Spinal cord (tissue), 10 donors: Measurements from ENCODE around the gene RETSAT. TPM values are rescaled to one million over a fixed set of nuclear protein-coding genes. Genes with fewer than 3 reads are reported as not detected.

ENCODE experiments used
- DNase-seq, 6 donors: peaks; one replicate each; pipeline versions ENCODE4 v3.0.0 to v3.0.0-alpha.2; 2013 to 2015; ENCODE audit warnings: low spot score in 6 of 6, low read depth in 4 of 6
- H3K27ac ChIP-seq: one replicate; pipeline ENCODE4 v1.5.1; 2013; ENCODE audit warnings: low read depth, low read length, control low read depth
- H3K27me3 ChIP-seq: one replicate; pipeline ENCODE4 v1.6.1; 2013; ENCODE audit warnings: low read length; ENCODE audit not compliant: control insufficient read depth, insufficient read depth
- H3K36me3 ChIP-seq: one replicate; pipeline ENCODE4 v1.6.1; 2013; ENCODE audit warnings: low read length; ENCODE audit not compliant: control insufficient read depth, insufficient read depth
- H3K4me1 ChIP-seq: one replicate; pipeline ENCODE4 v1.6.1; 2013; ENCODE audit warnings: low read length; ENCODE audit not compliant: control insufficient read depth, insufficient read depth
- H3K4me3 ChIP-seq: one replicate; pipeline ENCODE4 v1.5.1; 2013; ENCODE audit warnings: low read depth, low read length, control low read depth
- H3K9me3 ChIP-seq: one replicate; pipeline ENCODE4 v1.6.1; 2013; ENCODE audit warnings: low read length; ENCODE audit not compliant: control insufficient read depth, insufficient read depth
- WGBS: methylation state at CpG from one replicate; pipeline ENCODE4 v1.1.5; 2013; ENCODE audit warnings: missing lambda C conversion rate; ENCODE audit not compliant: insufficient coverage; 5-methylcytosine and 5-hydroxymethylcytosine counted together
- long read RNA-seq, 4 donors: transcript quantifications; one replicate each; lab custom pipeline, GENCODE V29; 2026
- polyA plus RNA-seq, 2 donors: library from polyadenylated mRNA; unstranded; fragments of 120-200 nt; gene quantifications; one replicate each; pipeline ENCODE4 v1.2.1, GENCODE V29; 2013; ENCODE audit not compliant: insufficient read length in 2 of 2
- total RNA-seq, 2 donors: library from RNA; depleted of rRNA in 1 of 2; stranded (reverse); fragments of 120-200 nt in 1 of 2; fragments of >200 nt in 1 of 2; gene quantifications; one replicate each; pipeline versions ENCODE4 v1.2.3 to v1.2.4, GENCODE V29; 2013 to 2014
- donor health status: healthy.

RETSAT gene
- total RNA-seq (10 to 100 TPM; 30.6 to 32.8 TPM), polyA plus RNA-seq (10 to 100 TPM; 30.9 to 36.4 TPM)
- long read RNA-seq, donor 1, partial matches to known transcripts: 0 of 4 reads
- long read RNA-seq, donor 1, other reads (novel, unspliced or antisense): 0 of 4 reads
- long read RNA-seq, donor 2, partial matches to known transcripts: 0 of 3 reads
- long read RNA-seq, donor 2, other reads (novel, unspliced or antisense): 0 of 3 reads
- long read RNA-seq, donor 3, partial matches to known transcripts: 0 of 1 reads
- long read RNA-seq, donor 3, other reads (novel, unspliced or antisense): 0 of 1 reads
- long read RNA-seq, donor 4, partial matches to known transcripts: 0 of 3 reads
- long read RNA-seq, donor 4, other reads (novel, unspliced or antisense): 0 of 3 reads

- DNase-seq: peak; percentile 96 to 100 (median 99)
- Histone ChIP-seq H3K27ac (peak within 1 kb of the TSS; percentile 54), H3K27me3 (no peaks in the 10 kb centered on the region), H3K36me3 (peaks cover 26% of the 10 kb centered on the region), H3K9me3 (no peaks in the 10 kb centered on the region), H3K4me3 (peak within 1 kb of the TSS; percentile 77), H3K4me1 (peaks cover 20% of the 10 kb centered on the region)
- 1% methylated on average over 42 of the region's 42 CpGs for WGBS
These were observed at the start of gene RETSAT, which contains the start of gene ELMOD3 for GRCh38 chr2:85354286-85355072. Gene RETSAT (minus strand): TSS chr2:85354528. CDS start chr2:85354507, 21 bp downstream. Gene ELMOD3 (plus strand): TSS chr2:85354769. CDS start chr2:85357199, 2,430 bp downstream.

- no peaks in the 10 kb centered on the region for H3K9me3 ChIP-seq
- 94% methylated on average over 6 of the region's 8 CpGs for WGBS
- peak in 1 of 6 donors; percentile 0 for DNase-seq
- H3K27me3 ChIP-seq: no peaks in the 10 kb centered on the region
- H3K4me1 ChIP-seq: peaks cover 29% of the 10 kb centered on the region
- no peak overlapping the region for H3K4me3 ChIP-seq
- no peak overlapping the region for H3K27ac ChIP-seq
- H3K36me3 ChIP-seq: peaks cover 11% of the 10 kb centered on the region
These were observed 47.5 kb upstream of the RETSAT start for GRCh38 chr2:85401844-85402243.

- no peak overlapping the region for H3K27ac ChIP-seq
- no peaks in the 10 kb centered on the region for H3K9me3 ChIP-seq
- peaks cover 33% of the 10 kb centered on the region for H3K4me1 ChIP-seq
- no peak overlapping the region for H3K4me3 ChIP-seq
- peak in 1 of 6 donors; percentile 0 for DNase-seq
- no peaks in the 10 kb centered on the region for H3K27me3 ChIP-seq
- peaks cover 11% of the 10 kb centered on the region for H3K36me3 ChIP-seq
- WGBS: 86% methylated on average over 7 of the region's 7 CpGs
These were observed 47.1 kb upstream of the RETSAT start for GRCh38 chr2:85401464-85401805.

DNA sequence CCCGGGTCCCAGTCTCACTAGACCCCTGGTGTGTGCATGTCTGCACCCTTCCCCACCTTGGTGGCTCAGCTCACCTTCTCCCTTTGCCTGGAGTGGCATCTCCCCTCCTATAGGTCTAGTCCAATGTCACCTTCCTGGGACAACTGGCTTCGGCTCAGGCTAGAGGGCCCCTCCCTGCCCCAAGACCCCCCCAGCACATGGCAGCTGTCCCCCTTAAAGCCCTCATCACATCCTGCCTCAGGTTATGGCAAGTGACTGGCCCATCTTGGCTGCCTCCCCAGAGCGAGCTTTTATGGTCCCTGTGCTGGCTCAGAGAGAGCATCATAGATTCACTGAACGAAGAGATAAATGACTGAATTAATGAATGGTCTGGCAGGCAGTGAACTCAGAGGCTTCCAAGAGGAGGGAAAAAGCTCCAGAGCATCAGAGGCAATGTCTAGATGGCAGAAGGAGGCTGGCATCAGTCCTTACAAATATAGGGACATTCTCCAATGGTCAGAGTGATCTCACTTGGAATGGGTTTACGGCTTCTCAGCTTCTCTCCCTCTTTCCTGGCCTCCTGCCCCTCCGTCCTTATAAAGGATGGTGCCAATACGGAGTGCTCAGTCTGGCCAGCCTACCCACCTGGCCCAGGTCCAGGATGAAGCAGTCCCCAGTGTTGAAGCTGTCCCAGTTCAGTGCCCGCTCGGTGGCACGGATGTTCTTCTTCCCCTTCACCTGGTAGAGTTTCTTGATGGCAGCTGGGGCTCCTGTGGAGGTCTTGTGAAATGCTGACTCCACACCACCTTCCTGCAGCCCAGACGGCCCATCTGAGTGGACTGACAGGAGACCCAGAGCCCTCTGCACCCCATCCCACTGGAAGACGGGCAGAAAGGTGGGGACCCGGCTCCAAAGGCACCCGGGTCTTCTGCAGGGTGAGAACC is 46.5 kb upstream of the RETSAT start:
- Histone ChIP-seq H3K9me3 (no peaks in the 10 kb centered on the region), H3K4me3 (no peak overlapping the region), H3K27me3 (no peaks in the 10 kb centered on the region), H3K36me3 (peaks cover 11% of the 10 kb centered on the region), H3K27ac (no peak overlapping the region), H3K4me1 (peaks cover 36% of the 10 kb centered on the region)
- WGBS: 40% methylated on average over 11 of the region's 14 CpGs
- DNase-seq: peak in 3 of 6 donors; percentile 52 to 83 (median 76)

GRCh38 chr2:85400023-85400422 is 45.7 kb upstream of the RETSAT start:
- DNase-seq: no peak
- no peak overlapping the region for H3K4me3 ChIP-seq
- WGBS: 96% methylated on average over 5 of the region's 8 CpGs
- H3K4me1 ChIP-seq: peaks cover 41% of the 10 kb centered on the region
- no peak overlapping the region for H3K27ac ChIP-seq
- H3K36me3 ChIP-seq: peaks cover 12% of the 10 kb centered on the region
- H3K27me3 ChIP-seq: no peaks in the 10 kb centered on the region
- H3K9me3 ChIP-seq: no peaks in the 10 kb centered on the region

DNA sequence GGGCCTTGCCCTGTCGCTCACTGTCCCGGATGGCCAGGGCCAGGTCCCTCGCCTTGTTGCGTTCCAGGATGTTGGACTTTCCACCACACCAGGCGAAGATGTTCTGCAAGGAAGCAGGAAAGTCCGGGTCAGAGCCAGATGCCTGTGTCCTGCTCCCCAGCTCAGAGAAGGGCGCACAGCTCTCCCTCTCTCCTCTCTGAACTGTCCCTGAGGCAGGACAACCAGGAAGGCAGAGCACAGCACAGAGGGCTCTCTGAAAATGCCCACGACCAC is 44.8 kb upstream of the RETSAT start:
- Histone ChIP-seq H3K27ac (no peak overlapping the region), H3K4me1 (peaks cover 50% of the 10 kb centered on the region), H3K27me3 (no peaks in the 10 kb centered on the region), H3K9me3 (no peaks in the 10 kb centered on the region), H3K4me3 (no peak overlapping the region), H3K36me3 (peaks cover 15% of the 10 kb centered on the region)
- no peak for DNase-seq
- WGBS: 94% methylated on average over 8 of the region's 8 CpGs

DNA sequence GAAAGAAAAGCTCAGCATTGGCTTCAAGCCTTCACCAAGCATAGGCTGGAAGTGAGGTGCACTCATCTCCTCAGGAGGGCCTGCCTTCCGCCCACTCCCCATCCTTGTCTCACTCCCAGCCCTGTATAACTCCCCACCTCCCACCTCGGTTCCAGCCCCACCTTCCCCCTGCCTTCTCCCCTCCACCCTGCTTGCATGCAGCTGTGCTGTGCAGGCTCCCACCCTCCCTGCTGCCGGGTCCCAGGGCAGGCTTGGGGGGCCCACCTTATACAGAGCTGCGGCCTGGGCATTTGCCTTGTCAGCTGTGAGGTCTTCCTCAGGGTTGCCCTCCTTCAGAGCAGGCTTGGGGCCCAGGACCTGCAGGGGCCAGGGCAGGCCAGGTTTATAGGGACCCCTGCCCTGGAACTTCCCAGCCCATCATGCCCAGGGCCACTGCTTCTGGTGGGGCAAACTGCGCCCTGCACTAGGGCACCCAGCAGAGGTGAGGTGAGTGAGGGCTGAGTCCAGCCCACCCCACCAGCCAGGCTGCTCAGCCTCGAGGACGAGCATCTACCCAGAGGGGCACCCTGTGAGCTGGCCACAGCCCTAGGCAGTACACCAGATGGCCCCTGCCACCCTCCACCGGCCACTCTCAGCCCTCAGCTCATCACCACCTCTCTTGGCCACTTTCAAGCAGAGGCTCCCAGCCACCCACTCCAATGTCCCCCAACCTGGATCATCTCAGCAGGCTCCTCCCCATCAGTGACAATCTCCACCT is 44.3 kb upstream of the RETSAT start:
- Histone ChIP-seq H3K36me3 (peaks cover 15% of the 10 kb centered on the region), H3K4me1 (peaks cover 55% of the 10 kb centered on the region), H3K27ac (no peak overlapping the region), H3K27me3 (no peaks in the 10 kb centered on the region), H3K4me3 (no peak overlapping the region), H3K9me3 (no peaks in the 10 kb centered on the region)
- WGBS: 86% methylated on average over 8 of the region's 8 CpGs
- no peak for DNase-seq

DNA sequence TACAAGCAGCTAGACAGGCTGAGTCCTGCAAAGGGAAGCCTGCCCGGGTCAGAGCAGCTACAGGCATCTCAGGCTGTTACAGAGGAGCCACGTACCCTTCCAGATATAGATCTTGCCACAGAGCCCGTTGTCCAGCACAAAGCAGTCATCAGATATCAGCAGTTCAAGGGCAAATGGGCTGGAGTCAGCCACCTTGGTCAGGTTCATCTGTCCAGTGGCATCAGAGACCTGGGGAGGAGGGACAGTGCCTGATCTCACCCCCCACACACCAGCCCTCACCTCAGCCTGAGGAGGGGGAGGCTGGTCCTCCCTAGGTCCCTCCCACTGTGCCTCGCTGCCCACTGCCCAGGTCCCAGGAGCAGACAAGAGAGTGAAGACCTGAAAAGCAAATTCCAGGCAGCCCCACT is 43.6 kb upstream of the RETSAT start:
- 86% methylated on average over 4 of the region's 4 CpGs for WGBS
- Histone ChIP-seq H3K27me3 (no peaks in the 10 kb centered on the region), H3K4me3 (no peak overlapping the region), H3K9me3 (no peaks in the 10 kb centered on the region), H3K27ac (no peak overlapping the region), H3K4me1 (peaks cover 55% of the 10 kb centered on the region), H3K36me3 (peaks cover 16% of the 10 kb centered on the region)
- no peak for DNase-seq
